HG02610 (cell line): ENCODE results near the gene PPM1B.
"Not testable (repeated sequence)": the region's sequence is repeated elsewhere in the genome, so short reads cannot be mapped to it uniquely, and the experiment has no call there.

Source experiments
- ATAC-seq: cut with Tn5 transposase; IDR thresholded peaks from one replicate; pipeline ENCODE4 v1.9.1; 2021; ENCODE audit warnings: mild to moderate bottlenecking, moderate library complexity; ENCODE audit not compliant: unreplicated experiment

PPM1B gene

DNA sequence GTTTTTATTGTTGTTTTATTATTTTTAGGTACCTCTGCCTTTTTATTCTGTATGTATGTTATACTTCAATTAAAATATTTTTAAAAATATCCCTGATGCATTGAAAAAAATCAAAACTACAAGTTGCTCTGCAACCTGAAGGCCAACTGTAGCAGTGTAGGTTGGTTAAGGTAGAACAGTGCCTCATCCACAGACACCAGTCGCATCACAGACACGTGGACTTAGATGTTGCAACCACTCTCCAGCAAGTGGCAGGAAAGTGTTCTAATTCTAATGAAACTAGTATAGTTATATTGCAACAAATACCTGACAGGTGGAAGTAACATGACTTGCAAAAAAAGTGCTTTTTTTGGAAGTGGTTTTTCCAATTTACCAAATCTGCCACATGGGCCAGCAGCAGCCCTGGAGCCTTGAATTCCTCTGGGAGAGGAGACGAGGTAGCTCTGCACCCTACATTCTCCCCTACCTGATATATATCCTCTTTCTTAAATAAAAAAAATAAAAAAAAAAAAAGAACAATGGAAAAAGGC lies 78.2 kb downstream of the PPM1B start:
- no peak for ATAC-seq

DNA sequence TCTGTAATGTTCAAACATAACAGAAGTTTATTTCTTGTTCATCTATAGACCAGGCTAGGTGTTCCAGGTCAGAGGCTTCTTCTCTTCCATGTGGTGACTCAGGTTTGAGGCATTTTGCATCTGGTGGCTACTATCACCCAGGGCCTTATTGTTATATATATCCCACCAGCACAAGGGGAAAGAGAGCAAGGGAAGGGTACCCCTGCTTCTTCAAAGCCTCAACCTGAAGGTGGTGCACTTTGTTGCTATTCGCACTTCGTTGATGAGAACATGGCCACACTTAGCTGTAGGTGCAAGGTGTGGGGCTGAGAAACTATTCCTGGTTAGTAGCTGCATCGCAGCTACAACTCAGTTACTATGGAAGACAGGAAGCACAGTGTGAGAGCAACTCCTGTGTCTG lies 79.2 kb downstream of the PPM1B start:
- no peak for ATAC-seq

DNA sequence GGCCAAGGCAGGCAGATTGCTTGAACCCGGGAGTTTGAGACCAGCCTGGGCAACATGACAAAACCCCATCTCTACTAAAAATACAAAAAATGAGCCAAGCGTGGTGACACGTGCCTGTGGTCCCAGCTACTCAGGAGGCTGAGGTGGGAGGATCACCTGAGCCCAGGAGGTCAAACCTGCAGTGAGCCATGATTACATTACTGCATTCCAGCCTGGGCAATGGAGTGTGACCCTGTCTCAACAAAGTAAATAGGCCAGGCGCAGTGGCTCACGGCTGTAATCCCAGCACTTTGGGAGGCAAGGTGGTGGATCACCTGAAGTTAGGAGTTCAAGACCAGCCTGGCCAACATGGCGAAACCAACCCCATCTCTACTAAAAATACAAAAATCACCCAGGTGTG lies 80.6 kb downstream of the PPM1B start:
- not testable (repeated sequence) for ATAC-seq

DNA sequence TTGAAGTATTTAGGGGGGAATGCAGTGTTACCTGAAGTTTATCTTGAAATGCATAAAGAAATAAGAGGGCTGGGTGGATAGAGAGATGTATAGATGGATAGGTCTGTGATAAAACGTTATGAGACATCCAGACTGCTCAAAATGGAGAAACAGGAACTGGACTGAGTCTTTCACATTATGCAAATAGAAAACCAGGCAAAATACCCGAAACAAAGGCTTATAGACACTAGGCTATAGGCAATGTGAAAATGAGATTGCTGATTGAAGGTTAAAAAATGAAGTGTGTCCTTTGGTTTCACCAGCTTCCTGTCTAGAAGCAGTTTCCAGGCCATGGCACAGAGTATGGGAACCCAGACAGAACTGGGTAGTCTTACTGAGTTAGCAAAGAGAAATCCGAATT lies 81.7 kb downstream of the PPM1B start:
- ATAC-seq: no peak

DNA sequence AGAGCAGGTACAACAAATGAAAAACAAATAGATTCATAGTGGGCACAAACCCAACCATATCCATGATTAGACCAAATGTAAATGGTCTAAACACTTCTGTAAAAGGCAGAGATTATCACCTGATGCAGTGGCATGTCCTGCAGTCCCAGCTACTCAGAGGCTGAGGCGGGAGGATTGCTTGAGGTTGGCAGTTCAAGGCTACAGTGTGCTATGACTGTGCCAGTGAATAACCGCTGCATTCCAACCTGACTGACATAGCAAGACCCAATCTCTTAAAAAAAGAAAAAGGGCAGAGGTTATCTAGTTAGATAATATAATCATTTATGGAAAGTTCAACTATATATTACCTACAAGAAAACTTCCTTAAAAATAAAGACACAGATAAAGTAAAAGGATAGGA lies 85.3 kb downstream of the PPM1B start:
- no peak for ATAC-seq

DNA sequence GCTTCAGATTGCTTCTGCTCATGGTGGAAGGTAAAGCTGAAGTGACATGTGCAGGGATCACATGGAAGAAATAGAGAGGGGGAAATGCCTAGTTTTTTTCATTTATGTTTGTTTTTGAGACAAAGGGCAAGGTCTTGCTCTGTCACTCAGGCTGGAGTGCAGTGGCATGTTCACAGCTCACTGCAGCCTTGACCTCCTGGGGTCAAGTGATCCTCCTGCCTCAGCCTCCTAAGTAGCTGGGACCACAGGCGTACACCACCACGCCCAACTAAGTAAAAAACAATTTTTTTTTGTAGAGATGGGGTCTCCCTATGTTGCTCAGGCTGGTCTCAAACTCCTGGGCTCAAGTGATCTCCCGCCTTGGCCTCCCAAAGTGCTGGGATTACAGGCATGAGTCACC lies 87.0 kb downstream of the PPM1B start:
- ATAC-seq: not testable (repeated sequence)

DNA sequence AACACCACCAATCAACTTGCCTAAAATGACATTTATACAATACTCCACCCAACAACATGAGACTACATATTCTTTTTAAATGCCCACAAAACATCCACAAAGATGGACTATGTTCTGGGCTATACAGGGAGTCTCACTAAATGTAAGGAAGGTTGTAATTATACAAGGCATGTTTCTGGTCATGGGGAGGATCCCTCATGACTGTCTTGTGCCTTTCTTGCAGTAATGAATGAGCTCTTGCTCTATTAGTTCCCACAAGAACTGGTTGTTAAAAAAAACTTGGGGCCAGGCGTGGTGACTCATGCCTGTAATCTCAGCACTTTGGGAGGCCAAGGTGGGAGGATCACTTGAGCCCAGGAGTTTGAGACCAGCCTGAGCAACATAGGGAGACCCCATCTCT lies 89.1 kb downstream of the PPM1B start:
- not testable (repeated sequence) for ATAC-seq

DNA sequence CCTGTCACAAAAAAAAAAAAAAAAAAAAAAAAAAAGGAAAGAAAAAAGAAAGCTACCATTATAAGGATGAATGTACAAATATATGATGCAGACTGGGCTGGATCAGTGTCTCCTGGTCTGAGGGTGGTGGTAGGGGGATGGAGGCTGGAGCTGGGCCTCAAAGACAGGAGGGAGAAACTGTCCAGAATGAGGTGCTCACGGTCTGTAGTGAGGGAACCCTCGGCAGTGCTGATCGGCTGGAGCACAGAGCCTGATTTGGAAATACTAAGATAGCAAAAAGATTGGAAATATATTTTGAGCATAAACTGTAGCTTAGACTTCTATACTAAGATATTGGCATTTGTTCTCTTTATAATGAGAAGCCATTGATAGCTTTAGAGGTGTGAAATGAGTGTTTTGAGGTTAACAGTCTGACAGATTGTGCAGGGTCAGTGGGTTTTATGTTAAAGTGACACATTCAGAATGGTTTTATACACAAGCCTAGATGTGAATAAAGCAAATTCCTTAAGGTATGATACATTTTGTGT lies 98.7 kb downstream of the PPM1B start:
- no peak for ATAC-seq

DNA sequence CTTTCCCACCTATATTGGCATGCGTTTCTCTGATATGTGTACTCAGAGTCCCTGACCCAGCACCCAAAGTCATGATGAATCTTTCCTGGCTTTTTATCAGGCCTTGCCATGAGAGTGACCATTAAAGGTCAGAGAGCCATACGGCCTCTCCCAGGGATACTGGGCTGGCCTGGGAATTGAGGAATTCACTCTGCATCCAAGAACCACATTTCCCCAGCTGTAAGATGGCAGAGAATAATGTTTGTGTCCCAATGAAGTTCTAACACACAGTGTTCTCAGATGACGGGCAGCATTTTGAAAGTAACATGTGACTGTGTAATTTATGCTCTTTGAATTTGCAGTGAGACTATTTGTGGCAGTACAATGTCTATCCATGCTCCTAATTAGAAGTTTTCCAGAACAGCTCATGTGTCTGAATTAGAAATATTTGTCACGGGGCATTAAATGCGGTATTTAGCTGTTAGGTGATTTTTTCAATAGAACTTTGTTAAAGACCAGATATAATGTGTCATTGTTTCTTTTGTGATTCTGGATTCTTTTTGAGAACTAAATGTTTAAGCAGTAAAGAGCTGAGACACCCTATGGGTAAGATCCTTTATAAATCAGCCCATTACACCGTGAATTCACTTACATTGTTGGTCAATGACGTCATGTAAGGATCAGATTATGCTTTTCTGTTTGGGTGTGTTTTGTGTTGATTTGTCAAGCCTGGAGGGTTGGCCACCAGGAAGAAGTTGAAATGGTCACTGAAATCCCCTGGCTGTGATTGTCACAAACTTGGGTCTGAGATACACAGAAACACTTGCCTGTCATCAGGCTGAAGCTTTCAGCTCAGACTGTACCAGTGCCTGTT lies 99.3 kb downstream of the PPM1B start:
- no peak for ATAC-seq

DNA sequence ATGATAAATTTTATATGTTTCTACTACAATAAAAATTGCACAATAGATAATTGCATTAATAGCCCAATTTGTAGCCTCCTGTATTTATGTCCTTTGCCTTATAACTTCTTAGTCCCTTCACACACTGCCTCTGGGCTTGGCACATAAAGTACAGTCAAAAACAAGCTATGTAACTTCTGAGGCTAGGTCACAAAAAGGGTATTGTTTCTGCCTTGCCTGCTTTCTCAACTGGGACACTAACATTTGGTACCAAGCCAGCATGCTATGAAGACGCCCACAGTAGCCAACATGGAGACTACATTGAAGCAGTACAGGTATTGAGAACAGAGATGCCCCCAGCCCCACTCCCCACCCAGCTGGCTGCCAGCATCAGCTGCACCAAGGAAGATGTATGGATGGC lies 101.2 kb downstream of the PPM1B start:
- ATAC-seq: no peak

DNA sequence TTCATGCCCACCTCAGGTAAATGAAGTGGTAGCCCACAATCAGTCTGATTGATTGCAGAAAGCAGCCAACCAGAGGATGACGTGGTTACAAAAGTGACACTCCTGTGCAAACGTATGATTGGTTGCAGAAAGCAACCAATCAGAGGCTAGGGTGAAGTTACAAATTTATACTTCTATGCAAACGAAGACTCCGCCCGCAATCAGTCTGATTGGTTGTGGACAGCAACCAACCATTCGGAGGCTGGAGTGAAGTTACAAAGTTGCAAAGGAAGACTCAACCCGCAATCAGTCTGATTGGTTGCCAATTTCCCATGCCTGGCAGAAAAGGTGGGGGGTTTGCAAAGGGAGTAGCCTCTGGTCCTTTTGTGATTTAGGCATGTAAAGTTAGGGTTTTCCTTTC lies 102.6 kb downstream of the PPM1B start:
- no peak for ATAC-seq

DNA sequence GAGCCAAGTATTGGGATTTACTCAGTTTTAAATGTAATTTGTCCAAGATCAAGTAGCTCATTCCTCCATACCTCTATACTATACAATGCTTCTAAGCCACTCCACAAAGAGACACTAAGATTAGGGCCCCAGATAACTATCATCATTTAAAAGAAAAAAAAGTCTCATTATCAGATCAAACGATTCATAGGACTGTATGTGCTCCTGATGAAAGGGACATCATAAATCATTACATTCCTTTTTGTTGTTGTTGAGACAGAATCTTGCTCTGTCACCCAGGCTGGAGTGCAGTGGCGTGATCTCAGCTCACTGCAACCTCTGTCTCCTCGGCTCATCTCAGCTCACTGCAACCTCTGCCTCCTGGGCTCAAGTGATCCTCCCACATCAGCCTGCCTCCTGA lies 104.4 kb downstream of the PPM1B start:
- ATAC-seq: no peak

DNA sequence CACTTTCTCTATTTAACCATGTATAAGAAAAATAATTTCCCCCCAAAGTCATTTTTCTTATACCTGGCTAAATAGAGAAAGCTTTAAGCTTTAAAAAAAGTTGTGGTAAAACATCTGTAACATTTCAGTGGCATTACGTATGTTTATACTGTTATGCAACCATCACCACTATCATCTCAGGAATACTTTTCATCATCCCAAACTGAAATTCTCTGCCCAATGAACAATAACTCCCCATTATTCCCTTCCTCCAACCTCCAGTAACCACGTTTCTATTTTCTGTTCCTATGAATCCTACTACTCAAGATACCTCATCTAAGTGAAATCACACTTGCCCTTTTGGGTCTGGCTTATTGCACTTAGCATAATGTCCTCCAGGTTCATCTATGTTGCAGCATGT lies 104.9 kb downstream of the PPM1B start:
- ATAC-seq: no peak

DNA sequence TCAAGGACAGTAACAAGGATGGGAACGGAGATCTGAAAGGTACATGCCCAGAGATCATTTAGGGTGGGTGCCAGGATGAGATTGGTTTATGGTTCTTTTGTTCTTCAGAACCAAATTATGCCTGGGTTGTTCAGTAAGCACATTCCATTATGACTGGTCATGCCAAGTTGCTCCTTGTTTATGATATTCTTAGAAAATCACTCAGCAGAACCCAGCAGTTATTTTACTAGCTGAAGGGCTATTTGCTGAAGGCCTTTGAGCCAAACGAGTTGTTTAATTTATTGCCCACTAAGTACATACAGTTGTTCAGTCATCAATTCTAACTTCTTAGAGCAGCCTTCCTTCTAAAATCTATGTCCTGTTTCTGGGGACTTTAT lies 107.2 kb downstream of the PPM1B start:
- ATAC-seq: no peak

DNA sequence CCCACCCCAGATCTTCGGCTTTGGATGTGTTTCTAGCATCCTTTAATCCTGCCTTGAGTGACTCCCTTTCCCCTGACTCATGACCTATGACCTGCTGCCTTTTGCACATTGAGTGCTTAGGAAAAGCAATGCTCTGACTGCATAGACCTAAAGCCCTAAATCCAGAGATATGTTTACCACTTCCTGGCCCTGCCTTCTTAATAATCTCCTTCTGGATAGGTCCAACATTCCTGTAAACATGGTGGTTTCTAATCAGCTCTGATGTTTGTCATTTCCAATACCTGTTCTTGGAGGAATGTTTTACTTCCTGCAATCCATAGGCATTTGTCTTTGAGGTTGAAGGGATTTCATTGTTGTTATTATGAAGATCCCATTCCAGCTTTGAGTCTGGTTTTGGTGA lies 108.9 kb downstream of the PPM1B start:
- ATAC-seq: no peak

DNA sequence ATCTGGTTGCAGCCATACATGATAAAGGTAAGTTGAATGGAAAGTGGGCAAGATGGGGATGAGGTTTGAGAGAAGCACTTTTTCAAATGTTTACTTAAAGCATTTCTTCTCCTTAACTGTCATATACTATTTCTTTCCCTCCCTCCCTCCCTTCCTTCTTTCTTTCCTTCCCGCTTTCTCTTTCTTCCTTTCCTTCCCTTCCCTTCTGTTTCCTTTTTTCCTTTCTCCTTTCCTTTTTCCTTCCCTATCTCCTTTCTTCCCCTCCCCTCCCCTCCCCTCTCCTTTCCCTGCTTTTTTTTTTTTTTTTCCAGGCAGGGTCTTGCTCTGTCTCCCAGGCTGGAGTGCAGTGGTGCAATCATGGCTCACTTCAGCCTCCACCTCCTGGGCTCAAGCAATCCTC lies 112.2 kb downstream of the PPM1B start:
- no peak for ATAC-seq
